RWPE1 (cell line): ENCODE data around the gene ARSD.
"Not testable (repeated sequence)": the region's sequence is repeated elsewhere in the genome, so short reads cannot be mapped to it uniquely, and the experiment has no call there.

Experiments used
- CTCF ChIA-PET: fragments of 350-600 bp; sonication (Branson Sonifier 250); formaldehyde crosslinking; extraction: SDS; loops from one replicate; lab custom pipeline; 2021; lab: Yijun Ruan, JAX
- POLR2A ChIA-PET: fragments of 400-600 bp; formaldehyde crosslinking; extraction: SDS; loops from one replicate; lab custom pipeline; 2020; ENCODE audit warnings: antibody characterized with exemption; ENCODE audit not compliant: low non-redundant PET; lab: Yijun Ruan, JAX
- DNase-seq: peaks from one replicate; pipeline ENCODE4 v3.0.0; 2012; ENCODE audit warnings: low spot score
- H3K27ac ChIP-seq: fragments of 450-650 bp; 2 replicates; pipeline ENCODE4 v1.5.1; 2017
- TF ChIP-seq, protein P1 (sequence below): fragments of 450-650 bp; conservative IDR thresholded peaks from 2 replicates; pipeline ENCODE4 v1.5.1; 2017; ENCODE audit warnings: low read depth, mild to moderate bottlenecking

Gene ARSD

DNA sequence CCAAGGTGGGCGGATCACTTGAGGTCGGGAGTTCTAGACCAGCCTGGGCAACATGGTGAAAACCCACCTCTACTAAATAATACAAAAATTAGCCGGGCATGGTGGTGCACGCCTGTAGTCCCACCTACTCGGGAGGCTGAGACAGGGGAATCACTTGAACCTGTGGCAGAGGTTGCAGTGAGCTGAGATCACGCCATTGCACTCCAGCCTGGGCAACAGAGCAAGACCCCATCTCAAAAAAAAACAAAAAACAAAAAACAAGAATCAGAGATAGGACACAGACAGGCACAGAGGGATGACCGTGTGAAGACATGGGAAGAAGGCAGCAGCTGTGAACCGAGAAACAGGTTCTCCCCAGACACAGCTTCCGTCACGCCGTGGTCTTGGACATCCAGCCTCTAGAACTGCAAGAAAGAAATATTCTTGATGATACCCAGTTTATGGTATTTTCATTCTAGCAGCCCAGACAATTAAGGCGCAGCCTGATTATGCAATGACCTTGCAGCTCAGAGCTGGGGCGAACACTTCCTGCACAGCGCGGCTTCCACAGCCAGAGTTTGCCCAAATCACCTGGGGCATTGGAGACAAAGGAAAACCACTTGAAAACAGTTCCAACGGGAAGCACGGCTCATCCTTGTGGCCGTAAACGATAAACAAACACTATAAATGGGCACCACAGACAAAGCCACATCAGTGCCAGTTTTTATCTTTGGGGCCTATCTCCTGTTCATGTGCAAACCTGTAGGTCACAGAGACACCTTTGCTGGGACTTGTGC, 4.2 kb upstream of the ARSD start:
- CTCF ChIA-PET = no interaction called here

DNA sequence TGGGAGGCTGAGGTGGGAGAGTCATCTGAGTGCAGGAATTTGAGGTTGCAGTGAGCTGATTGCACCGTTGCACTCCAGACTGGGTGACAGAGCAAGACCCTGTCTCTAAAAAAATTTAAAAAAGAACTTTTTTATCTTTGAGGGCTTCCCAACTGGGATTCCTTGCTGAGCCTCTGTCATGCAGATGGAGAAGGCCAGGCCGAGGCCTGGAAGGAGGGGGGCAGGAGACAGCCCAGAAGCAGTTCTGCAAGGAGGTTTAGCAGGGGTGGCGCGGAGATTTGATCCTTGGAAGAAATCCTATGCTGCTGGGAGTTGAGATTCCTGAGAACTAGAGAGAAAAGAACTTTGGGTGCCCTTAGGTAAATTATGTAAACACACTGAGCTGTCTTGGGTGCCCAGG, 2.5 kb upstream of the ARSD start:
- POLR2A ChIA-PET = no interaction called here
- CTCF ChIA-PET = no interaction called here
- TF ChIP-seq, protein P1, sequence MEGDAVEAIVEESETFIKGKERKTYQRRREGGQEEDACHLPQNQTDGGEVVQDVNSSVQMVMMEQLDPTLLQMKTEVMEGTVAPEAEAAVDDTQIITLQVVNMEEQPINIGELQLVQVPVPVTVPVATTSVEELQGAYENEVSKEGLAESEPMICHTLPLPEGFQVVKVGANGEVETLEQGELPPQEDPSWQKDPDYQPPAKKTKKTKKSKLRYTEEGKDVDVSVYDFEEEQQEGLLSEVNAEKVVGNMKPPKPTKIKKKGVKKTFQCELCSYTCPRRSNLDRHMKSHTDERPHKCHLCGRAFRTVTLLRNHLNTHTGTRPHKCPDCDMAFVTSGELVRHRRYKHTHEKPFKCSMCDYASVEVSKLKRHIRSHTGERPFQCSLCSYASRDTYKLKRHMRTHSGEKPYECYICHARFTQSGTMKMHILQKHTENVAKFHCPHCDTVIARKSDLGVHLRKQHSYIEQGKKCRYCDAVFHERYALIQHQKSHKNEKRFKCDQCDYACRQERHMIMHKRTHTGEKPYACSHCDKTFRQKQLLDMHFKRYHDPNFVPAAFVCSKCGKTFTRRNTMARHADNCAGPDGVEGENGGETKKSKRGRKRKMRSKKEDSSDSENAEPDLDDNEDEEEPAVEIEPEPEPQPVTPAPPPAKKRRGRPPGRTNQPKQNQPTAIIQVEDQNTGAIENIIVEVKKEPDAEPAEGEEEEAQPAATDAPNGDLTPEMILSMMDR = no peak
- DNase-seq = no peak
- H3K27ac ChIP-seq = no peak overlapping the region

More for the DNA sequence above, 4.2 kb upstream of the ARSD start:
- peak overlapping the region; percentile 56 for H3K27ac ChIP-seq
- POLR2A ChIA-PET = no interaction called here
- DNase-seq = no peak
- TF ChIP-seq, protein P1 = no peak

DNA sequence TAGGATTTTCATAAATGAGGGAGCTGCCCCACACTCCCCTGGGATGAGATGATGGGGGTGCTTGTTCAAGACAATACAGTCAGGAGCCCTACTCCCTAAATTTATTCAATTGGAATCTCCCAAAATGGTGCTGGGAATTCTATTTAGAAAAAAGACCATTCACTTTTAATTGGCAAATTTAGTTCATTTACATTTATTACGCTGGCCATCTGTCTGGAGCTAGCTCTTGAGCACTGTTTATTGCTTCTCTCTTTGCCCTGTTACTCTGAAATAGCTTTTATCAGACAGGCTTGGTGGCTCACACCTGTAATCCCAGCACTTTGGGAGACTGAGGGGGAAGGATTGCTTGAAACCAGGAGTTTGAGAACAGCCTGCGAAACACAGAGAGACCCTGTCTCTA, 2.0 kb upstream of the ARSD start:
- DNase-seq = no peak
- TF ChIP-seq, protein P1 = no peak
- ChIA-PET CTCF (no interaction called here), POLR2A (no interaction called here)
- H3K27ac ChIP-seq = no peak overlapping the region

DNA sequence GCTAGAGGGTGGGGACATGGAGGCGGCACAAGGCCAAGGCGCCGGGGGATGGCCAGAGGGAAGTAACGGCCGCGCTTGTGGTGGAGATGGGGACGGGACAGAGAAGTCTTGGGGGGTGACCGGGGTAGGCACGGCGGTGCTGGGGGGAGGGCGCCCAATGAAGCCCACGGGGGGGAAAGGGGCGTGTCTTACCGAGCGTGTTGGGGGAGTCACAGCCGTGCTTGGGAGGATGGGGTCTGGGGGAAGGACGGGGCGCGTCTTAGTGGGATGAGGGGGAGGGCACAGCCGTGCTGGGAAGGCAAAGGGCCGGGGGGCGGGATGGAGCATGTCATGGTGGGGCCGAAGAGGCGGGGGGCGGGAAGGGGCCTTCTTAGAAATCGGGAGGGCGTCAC, 952 bp downstream of the ARSD start:
- peak overlapping the region; percentile 91 for H3K27ac ChIP-seq
- TF ChIP-seq, protein P1 = no peak
- DNase-seq = no peak
- CTCF ChIA-PET = interaction anchor here (0.6 kb wide), 1 partner anchor 19 kb away, joined by 5 read pairs; no protein-coding TSS in a partner anchor
- POLR2A ChIA-PET = no interaction called here

DNA sequence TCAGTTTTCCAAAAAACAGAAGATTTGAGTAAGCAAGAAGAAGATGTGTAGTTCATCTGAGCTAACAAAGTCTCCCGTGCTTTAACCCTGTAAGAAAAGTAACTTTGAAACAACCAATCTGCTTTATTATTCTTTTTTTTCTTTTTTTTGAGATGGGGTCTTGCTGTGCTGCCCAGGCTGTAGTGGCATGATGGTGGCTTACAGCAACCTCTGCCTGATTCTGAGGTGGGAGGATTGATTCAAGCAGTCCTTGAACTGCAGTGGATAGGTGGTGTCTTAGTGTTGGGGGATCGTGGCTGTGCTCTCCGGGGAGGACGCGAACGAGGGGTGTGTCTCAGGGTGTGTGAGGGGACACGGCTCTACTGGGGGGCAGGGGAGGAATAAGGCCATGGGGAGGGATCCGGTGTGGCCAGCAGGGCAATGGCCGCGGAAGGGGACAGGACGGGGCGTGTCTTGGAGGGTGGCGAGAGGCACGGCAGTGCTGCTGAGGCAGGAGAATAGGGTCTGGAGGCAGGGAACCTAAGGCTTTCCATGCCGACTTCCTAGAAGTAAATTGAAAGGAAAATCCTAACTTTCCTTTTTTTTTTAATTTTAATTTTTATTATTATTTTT, 2.4 kb downstream of the ARSD start:
- TF ChIP-seq, protein P1 = no peak
- DNase-seq = no peak
- ChIA-PET POLR2A (no interaction called here), CTCF (no interaction called here)
- no peak overlapping the region for H3K27ac ChIP-seq

DNA sequence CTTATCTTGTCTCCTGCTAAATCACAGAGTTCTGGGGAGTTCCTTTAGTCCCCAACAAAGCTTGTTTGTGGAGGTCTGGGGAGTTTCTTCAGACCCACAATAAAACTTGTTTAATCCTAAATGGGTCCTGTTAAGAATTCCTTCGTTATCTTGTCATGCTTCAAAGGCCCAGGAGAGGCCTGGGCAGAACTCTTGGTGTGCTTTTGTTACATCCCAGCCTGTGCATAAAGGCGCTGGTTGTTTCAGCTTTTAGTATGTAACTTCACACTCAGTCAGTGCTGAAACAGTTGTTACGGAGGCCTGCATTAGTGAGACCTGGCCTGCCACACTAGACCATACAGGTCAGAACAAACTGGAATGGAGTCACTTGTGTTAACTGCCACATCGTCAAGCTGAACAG, 2.9 kb downstream of the ARSD start:
- CTCF ChIA-PET, H3K27ac ChIP-seq, DNase-seq, POLR2A ChIA-PET: not testable (repeated sequence)

DNA sequence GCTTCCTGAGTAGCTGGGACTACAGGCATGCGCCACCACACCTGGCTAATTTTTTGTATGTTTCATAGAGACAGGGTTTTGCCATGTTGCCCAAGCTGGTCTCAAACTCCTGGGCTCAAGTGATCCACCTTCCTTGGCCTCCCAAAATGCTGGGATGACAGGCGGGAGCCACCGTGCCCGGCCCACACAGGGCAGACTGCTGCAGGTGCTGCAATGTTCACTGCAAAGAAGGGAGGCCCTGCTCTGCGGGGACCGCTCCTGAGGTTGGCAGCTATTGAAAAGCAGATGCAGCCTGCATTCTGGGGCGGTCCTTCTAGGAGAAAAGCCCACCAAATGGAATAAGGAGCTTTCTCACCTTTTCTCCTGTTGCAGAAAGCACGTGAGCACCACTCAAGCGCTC, 5.0 kb downstream of the ARSD start:
- ChIA-PET POLR2A (no interaction called here), CTCF (no interaction called here)
- TF ChIP-seq, protein P1 = no peak
- H3K27ac ChIP-seq = no peak overlapping the region
- DNase-seq = no peak
